GM21526 (cell line): ENCODE data around the gene TOR1B.

ENCODE experiments used
- ATAC-seq: cut with Tn5 transposase; IDR thresholded peaks from one replicate; pipeline ENCODE4 v1.9.1; 2021; ENCODE audit warnings: moderate library complexity; ENCODE audit not compliant: unreplicated experiment, low FRiP score

Gene TOR1B

GRCh38 chr9:129839324-129840023 lies 36.5 kb downstream of the TOR1B start:
- ATAC-seq: no peak

GRCh38 chr9:129840034-129840433 lies 37.0 kb downstream of the TOR1B start:
- no peak for ATAC-seq

- ATAC-seq: no peak
Measured at GRCh38 chr9:129841071-129841470, 38.1 kb downstream of the TOR1B start.

- ATAC-seq: no peak
Measured at GRCh38 chr9:129845373-129845772, 42.4 kb downstream of the TOR1B start.

- ATAC-seq: no peak
Measured at GRCh38 chr9:129848712-129849441, 45.9 kb downstream of the TOR1B start.

- no peak for ATAC-seq
Measured at GRCh38 chr9:129849901-129850300, 46.9 kb downstream of the TOR1B start.

GRCh38 chr9:129850821-129851550 lies 48.0 kb downstream of the TOR1B start:
- ATAC-seq: no peak

- no peak for ATAC-seq
Measured at GRCh38 chr9:129851821-129852220, 48.8 kb downstream of the TOR1B start.

GRCh38 chr9:129852579-129852978 lies 49.6 kb downstream of the TOR1B start:
- no peak for ATAC-seq

GRCh38 chr9:129853614-129854013 lies 50.6 kb downstream of the TOR1B start:
- ATAC-seq: no peak

GRCh38 chr9:129854588-129855110 lies 51.7 kb downstream of the TOR1B start:
- no peak for ATAC-seq

GRCh38 chr9:129857207-129857606 lies 54.2 kb downstream of the TOR1B start:
- ATAC-seq: no peak

- ATAC-seq: no peak
Measured at GRCh38 chr9:129858167-129858962, 55.4 kb downstream of the TOR1B start.
